HL-60/S4 treated with retinoic acid at 250 ng/mL for 4 days and 3 days (cell line): ENCODE measurements around the gene USP54.

ENCODE experiments used
- in situ Hi-C: fragments of 300-500 bp; cut with MboI; formaldehyde crosslinking; loops from 2 replicates; pipeline ENCODE4 v1.7.0; 2022; ENCODE audit warnings: low sequenced_read_pairs

The USP54 gene

GRCh38 chr10:73478636-73479035 is 112.5 kb downstream of the USP54 start:
- in situ Hi-C loops = no loop called here

GRCh38 chr10:73471226-73471625 is 119.9 kb downstream of the USP54 start:
- in situ Hi-C loops = no loop called here

GRCh38 chr10:73469579-73469978 is 121.6 kb downstream of the USP54 start:
- in situ Hi-C loops = no loop called here

DNA sequence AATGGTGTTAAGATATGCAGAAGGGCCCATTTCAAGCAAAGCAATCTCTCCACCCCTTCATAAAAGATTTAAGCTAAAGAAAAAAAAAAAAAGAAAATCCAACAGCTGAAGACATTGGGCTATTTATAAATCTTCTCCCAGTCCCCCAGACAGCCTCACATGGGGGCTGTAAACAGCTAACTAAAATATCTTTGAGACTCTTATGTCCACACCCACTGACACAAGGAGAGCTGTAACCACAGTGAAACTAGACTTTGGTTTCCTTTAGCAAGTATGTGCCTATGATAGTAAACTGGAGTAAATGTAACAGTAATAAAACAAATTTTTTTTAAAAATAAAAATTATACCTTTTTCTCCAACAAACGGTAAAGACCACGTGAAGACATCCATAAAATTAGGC is 123.9 kb downstream of the USP54 start:
- in situ Hi-C loops = no loop called here

DNA sequence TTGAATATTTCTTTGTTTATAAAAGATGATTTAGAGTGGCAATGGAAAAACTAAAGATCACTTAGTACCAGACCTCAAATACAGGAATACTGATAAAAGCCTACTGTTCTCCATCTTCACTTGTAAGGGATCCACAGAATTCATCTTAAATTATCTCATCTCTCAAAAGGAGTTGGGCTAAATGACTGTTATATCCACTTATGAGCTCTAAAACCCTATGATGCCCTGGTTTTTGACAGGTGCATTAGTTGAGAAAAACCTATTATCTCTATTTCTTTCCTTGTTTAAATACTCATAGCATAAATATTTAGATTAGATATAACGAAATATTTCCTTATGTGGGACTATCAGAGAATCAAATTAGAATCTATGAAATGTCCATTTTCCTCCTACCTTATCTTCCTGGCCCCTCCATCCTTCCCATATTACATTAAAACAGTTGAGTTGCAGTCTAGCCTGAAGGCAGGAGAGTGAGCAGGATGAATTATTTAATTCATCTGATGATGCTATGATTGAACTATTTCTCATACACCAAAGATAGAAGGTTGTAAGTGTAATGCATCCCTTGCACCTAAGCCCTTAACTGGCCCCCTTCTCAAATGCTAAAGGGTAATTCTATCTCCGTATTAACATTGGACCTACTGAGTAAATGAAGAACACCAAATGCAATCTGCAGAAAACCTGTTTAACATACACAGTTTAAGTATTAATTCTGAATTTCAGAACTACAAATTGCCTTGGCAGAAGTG is 125.0 kb downstream of the USP54 start:
- in situ Hi-C loops = no loop called here

- in situ Hi-C loops = no loop called here
These were observed 130.2 kb downstream of the USP54 start for GRCh38 chr10:73460897-73461296.

- in situ Hi-C loops = no loop called here
These were observed 131.3 kb downstream of the USP54 start for GRCh38 chr10:73459683-73460314.

GRCh38 chr10:73456187-73456890 is 134.8 kb downstream of the USP54 start:
- in situ Hi-C loops = no loop called here

GRCh38 chr10:73449113-73449512 is 142.0 kb downstream of the USP54 start:
- in situ Hi-C loops = no loop called here

GRCh38 chr10:73448384-73448783 is 142.8 kb downstream of the USP54 start:
- in situ Hi-C loops = no loop called here
